Measurements from ENCODE around the gene ARHGAP24. TPM values are rescaled to one million over a fixed set of nuclear protein-coding genes. Genes with fewer than 3 reads are reported as not detected.

The ARHGAP24 gene
- total and polyA plus RNA-seq, 2 experiments from 2014 or later, result 19.5 to 29.6 TPM

- H3K27ac ChIP-seq, result no peak overlapping the region
- H3K27me3 ChIP-seq, result no peaks in the 10 kb centered on the region
- H3K36me3 ChIP-seq (replicated peaks; ENCODE audit: insufficient read depth, low read depth), result no peaks in the 10 kb centered on the region
- no peak overlapping the region for H2AFZ ChIP-seq
- H3K4me3 ChIP-seq, result no peak overlapping the region
- DNase-seq (ENCODE audit: low spot score), result no peak
- no peaks in the 10 kb centered on the region for H3K9me3 ChIP-seq (ENCODE audit: low read depth)
- H3K4me1 ChIP-seq (ENCODE audit: insufficient read depth), result no peaks in the 10 kb centered on the region
- no peaks in the 10 kb centered on the region for H3K79me2 ChIP-seq
- no peak overlapping the region for H3K4me2 ChIP-seq
- H3K9me2 ChIP-seq (replicated peaks; ENCODE audit: insufficient read depth), result no peaks in the 10 kb centered on the region
- no peaks in the 10 kb centered on the region for H4K20me1 ChIP-seq (ENCODE audit: insufficient read depth, poor library complexity, severe bottlenecking)
- TF ChIP-seq EZH2phosphoT487 (IDR thresholded peaks at IDR 0.05; ENCODE audit: low read depth, severe bottlenecking, unreplicated experiment), result no peak
- no peak for TF ChIP-seq EZH2 (IDR thresholded peaks at IDR 0.05; ENCODE audit: borderline replicate concordance)
- TF ChIP-seq CTCF (IDR thresholded peaks at IDR 0.05; ENCODE audit: poor library complexity), result no peak
- 93% methylated on average over 17 of the region's 17 CpGs for WGBS (ENCODE audit: low lambda C conversion rate, missing lambda C conversion rate)
Measured at GRCh38 chr4:85956293-85956945, 481.5 kb downstream of the ARHGAP24 start.

GRCh38 chr4:85961887-85962286 lies 486.9 kb downstream of the ARHGAP24 start:
- Histone ChIP-seq H4K20me1 (ENCODE audit: insufficient read depth, poor library complexity, severe bottlenecking) (no peaks in the 10 kb centered on the region), H3K27me3 (no peaks in the 10 kb centered on the region), H3K79me2 (no peaks in the 10 kb centered on the region), H3K27ac (no peak overlapping the region), H3K4me1 (ENCODE audit: insufficient read depth) (no peaks in the 10 kb centered on the region), H2AFZ (no peak overlapping the region), H3K4me2 (no peak overlapping the region), H3K9me2 (replicated peaks; ENCODE audit: insufficient read depth) (no peaks in the 10 kb centered on the region), H3K9me3 (ENCODE audit: low read depth) (no peaks in the 10 kb centered on the region), H3K4me3 (no peak overlapping the region), H3K36me3 (replicated peaks; ENCODE audit: insufficient read depth, low read depth) (no peaks in the 10 kb centered on the region)
- DNase-seq (ENCODE audit: low spot score), result no peak
- 90% methylated on average over 4 of the region's 4 CpGs for WGBS (ENCODE audit: low lambda C conversion rate, missing lambda C conversion rate)
- no peak for TF ChIP-seq CTCF (IDR thresholded peaks at IDR 0.05; ENCODE audit: poor library complexity)
- no peak for TF ChIP-seq EZH2 (IDR thresholded peaks at IDR 0.05; ENCODE audit: borderline replicate concordance)
- TF ChIP-seq EZH2phosphoT487 (IDR thresholded peaks at IDR 0.05; ENCODE audit: low read depth, severe bottlenecking, unreplicated experiment), result no peak

- TF ChIP-seq CTCF (IDR thresholded peaks at IDR 0.05; ENCODE audit: poor library complexity), result no peak
- TF ChIP-seq EZH2phosphoT487 (IDR thresholded peaks at IDR 0.05; ENCODE audit: low read depth, severe bottlenecking, unreplicated experiment), result no peak
- TF ChIP-seq EZH2 (IDR thresholded peaks at IDR 0.05; ENCODE audit: borderline replicate concordance), result no peak
- Histone ChIP-seq H4K20me1 (ENCODE audit: insufficient read depth, poor library complexity, severe bottlenecking) (no peaks in the 10 kb centered on the region), H3K27me3 (no peaks in the 10 kb centered on the region)
Measured at GRCh38 chr4:85963231-85963630, 488.3 kb downstream of the ARHGAP24 start.

More at GRCh38 chr4:85963231-85963630, 488.3 kb downstream of the ARHGAP24 start:
- 76% methylated on average over 1 of the region's 1 CpG for WGBS (ENCODE audit: low lambda C conversion rate, missing lambda C conversion rate)
- H3K27ac ChIP-seq, result no peak overlapping the region
- H2AFZ ChIP-seq, result no peak overlapping the region
- no peaks in the 10 kb centered on the region for H3K9me2 ChIP-seq (replicated peaks; ENCODE audit: insufficient read depth)
- no peaks in the 10 kb centered on the region for H3K79me2 ChIP-seq
- no peak for DNase-seq (ENCODE audit: low spot score)
- no peaks in the 10 kb centered on the region for H3K36me3 ChIP-seq (replicated peaks; ENCODE audit: insufficient read depth, low read depth)
- no peaks in the 10 kb centered on the region for H3K9me3 ChIP-seq (ENCODE audit: low read depth)
- H3K4me3 ChIP-seq, result no peak overlapping the region
- no peaks in the 10 kb centered on the region for H3K4me1 ChIP-seq (ENCODE audit: insufficient read depth)
- no peak overlapping the region for H3K4me2 ChIP-seq
